ENCODE data around the gene C10orf71.
A peak's percentile ranks its signal among the peaks of the same experiment; 100 is the strongest.

C10orf71 gene

DNA sequence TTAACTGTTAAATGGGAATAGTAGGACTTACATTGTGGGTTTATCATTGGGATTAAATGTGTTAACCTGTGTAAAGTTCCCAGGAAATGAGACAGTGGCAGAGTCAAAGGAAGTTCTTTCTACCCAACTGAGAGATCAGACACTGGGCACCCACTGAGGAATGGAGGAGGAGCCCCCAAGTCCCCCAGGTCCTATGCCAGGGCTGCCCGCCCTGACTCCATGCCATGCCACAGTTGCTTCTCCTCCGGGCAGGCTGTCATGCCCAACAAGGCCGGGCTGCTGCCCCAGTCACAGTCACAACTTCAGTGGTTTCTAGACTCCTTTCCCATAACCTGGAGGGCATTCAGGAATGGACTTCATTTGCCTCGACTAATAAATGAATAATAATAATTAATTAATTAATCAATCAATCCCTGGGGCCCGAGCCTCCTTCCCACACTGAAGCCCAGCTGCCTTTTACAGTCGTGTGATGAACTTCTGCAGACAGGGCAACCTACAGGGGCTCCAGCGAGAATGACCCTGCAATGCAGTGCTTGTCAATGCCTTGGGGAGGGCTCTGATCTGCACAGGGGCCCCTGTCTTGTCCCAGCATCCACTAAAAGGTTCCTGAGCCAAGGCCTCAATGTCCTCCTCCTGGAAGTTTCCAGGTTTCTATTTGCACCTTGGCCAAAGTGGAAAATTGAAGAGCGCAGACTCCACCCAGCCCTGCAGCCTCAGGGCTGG lies 64.5 kb downstream of the C10orf71 start:
- no peak for DNase-seq

DNA sequence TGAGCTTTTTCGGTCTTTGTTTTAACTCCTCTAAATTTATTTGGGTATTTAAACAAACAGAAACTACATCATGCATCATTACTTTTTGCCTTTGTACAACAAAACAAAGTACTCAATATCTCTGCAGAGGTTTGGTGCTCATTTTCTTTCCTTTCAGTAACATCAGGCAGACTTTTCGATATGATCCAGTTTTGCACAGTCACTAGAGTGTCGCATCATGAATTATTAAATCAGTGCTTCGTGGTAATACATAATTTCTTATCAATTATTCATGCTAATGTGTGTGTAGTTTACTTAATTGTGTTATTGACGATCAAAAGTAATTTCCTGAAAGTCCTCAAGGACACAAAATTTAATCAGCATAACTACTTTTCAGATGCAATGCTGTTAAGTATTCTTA lies 65.1 kb downstream of the C10orf71 start:
- peak; percentile 12 for DNase-seq

DNA sequence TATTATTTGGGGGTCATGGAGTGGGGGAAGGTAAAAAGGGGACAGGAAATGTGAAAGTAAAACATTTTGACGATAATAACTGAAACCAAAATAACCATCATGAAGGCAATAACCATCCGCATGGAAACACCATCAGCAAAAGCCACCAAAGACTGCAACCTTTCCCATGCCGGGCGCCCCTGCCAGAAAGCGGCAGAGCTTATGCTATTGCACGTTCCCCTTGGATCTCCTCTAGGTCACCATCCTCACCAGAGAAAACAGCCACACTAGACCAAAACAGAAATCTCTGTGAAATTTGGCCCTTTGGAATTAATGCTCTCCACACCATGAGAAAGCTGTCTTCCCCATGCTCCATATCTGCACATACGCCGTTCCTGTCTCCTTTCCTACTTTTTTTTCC lies 65.8 kb downstream of the C10orf71 start:
- no peak for DNase-seq

DNA sequence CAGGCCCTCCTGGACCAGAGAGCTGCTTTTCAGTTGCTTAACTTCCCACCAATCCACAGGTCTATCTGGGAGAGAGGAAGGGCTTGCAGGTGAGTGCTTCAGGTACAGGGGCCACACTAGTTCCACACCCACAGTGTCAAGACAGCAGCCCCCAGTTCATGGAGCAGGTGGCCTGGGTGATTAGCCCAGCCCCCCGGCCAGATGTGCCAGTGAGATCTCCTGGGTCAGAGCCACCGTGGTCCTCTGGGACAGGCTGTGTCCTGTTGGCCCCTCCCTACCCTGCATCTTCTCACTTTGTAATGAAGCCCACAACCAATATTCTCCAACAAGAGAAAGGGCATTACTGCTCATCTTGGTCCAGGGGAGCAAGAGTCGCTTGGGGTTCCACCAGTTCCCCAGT lies 66.3 kb downstream of the C10orf71 start:
- DNase-seq: no peak

DNA sequence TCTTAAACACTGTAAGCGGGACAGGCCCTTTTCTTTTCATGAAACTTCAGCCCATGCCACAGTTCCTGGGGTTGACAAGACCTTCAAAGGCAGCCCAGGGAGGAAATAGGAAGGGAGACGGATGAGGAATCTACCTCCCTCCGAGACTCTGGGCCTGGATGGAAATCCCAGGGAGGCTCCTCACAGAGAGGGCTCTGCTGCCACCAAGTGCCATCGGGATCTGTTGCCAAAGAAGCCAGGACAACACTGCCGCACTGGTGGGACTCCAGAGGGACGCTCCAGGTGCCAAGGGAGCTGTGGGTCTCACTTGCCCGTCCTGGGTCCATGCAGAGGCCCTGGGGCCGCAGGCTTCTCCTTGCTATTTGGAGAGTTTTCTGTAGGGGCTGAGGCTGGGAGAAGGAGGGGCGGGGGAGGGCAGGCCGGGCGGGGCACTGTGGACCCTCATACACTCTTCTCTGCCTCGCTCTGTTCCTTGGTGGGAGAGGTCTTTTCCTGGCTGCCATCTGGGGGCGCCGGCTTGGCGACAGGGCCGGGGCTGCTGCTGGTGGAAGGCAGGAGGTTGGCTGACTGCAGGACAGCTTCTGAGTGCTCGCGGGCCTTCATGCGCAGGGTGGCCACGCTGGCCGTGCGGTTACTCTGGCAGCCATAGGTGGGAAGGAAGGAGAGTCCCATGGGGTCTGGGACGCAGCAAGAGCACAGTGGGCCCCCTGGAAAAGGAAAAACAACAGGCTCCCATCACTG lies 66.9 kb downstream of the C10orf71 start:
- DNase-seq: no peak

DNA sequence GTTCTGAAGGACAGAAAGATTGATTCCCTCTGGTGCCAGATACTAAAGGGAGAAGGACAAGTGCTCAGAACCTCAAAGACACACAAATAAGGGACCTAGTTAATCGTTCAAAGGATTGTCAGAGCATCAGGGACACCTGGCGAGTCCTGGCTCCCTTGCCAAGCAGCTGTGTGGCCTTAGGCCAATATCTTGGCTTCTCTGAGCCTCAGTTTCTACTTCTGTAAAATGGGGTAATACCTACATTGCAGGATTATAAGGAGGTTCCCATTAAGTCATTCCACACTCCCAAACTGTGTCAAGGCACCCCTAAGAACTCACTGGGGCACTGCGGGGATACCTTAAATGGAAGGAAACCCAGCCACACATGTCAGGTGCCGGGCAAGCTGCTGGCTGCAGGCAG lies 67.5 kb downstream of the C10orf71 start:
- no peak for DNase-seq

DNA sequence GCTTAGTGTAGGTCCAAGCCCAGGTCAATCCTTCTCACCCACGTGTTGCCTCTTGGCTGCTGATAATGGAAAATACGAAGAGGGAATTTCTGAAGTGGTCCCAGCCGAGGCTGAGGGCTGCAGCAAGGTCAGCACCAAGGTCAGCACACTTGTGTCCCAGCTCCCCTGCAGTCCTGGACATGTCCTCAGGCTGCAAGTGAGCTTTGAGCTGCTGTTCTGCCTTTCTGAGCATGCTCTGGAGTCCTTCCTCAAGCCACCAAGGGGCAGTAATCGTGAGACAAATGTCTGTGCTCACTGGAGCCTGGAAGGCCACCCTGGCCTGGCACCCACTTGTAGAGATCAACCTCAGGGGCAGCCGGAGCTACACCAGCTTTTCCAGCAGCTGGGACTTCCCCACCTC lies 68.6 kb downstream of the C10orf71 start:
- DNase-seq: no peak

DNA sequence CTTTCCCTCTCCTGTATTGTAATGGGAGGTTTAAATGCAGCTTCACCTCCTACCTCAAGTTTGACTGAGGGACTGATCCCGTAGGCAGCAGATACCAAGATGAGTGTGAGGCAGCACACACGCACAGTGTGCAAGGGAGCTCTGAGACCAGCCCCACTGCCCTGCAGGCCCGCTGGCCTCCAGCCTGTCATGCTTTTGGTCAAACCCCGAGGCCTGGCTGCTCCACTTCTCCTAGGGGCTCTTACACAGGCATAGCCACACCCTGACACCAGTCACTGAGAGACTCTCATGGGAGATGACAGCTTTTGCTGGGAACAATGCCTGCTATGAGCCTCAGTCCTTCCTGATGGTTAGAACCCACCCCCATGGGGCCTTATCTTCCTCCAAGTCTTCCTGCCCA lies 69.3 kb downstream of the C10orf71 start:
- DNase-seq: no peak

DNA sequence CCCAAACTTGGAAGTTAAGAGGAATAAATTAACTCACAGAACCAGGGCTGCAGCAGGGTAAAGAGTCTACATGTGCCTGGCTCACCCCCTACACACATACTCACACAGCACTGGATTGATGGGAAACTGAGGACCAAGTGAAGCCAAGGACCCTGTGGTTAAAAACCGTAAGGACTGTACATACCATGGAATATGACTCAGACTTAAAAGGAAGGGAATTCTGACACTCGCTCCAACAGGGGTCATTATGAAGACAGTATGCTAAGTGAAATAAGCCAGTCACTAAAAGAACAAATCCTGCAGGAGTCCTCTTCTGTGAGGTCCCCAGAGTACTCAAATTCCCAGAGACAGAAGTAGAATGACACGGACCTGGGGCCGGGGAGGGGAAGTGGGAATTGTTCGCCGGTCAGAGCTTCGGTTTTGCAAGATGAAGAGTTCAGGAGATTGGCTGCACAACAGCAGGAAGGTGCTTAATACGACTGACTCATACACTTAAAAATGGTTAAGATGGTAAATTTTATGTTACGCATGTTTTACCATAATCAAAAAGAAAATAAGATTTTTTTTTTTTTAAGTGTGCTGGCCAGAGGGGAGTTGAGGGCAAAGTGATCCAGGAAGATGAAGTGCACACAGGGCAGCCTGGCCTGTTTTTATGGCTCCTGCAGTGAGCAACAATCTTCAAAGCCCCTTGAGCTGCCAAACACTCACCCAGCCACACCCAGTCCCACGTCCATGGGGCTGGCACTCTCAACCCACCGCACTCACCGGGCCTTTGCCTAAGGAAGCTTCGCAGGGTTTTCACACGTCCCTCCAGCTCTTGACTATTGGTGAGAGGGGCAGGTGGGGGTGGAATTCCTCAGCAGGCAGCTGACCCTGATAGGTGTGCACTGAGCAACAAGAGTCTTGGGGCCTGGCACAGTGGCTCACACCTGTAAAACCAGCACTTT lies 70.5 kb downstream of the C10orf71 start:
- DNase-seq: no peak

DNA sequence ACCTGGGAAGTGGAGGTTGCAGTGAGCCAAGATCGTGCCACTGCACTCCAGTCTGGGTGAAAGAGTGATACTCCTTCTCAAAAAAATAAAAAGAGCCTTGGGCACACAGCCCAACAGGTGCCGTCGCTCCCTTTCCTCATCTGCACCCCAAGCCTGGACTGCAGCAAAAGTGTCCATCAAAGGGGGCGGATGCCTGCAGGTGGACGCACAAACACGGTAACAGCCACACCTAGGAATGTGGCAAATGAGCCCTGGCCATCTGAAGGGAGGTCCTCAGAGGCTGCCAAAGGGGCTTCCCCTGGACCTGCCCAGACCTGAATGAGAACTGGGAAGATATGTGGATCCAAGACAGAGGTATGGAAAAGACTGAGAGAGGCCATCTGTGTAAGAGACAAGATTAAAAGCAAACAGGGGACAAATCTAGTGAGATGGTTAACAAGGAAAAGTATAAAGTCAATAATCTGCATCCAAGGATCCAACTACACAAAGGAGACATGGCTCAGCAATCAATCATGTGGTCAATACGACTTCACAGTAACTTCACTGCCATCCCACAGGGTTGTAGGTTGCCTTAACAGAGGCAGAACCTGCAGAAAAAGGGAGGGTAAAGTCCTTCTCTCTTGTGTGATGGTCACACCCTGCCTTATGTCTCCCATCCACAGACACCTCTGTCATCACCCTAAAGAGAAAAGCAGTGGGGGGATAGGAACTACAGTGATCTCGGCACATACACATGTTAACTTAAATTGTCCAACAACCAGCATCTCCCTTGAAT lies 71.5 kb downstream of the C10orf71 start:
- DNase-seq: no peak

DNA sequence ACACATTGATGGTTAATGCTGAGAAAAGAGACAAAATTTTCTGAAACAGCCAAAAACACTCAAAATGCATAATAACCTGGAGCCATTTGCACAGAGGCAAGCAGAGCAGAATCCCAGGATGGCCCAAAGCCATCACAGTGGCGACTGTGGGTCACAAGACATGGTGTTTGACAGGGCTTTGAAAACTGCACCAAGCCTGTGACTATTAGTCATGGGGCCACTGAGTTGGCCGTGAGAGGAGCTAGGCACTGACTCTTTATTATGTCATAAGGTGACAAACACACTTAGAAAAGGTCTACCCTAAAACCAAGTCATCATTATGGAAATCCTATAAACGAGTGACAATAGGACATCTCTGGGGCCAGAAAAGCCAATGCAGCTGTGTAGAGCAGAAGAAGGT lies 73.0 kb downstream of the C10orf71 start:
- DNase-seq: no peak

DNA sequence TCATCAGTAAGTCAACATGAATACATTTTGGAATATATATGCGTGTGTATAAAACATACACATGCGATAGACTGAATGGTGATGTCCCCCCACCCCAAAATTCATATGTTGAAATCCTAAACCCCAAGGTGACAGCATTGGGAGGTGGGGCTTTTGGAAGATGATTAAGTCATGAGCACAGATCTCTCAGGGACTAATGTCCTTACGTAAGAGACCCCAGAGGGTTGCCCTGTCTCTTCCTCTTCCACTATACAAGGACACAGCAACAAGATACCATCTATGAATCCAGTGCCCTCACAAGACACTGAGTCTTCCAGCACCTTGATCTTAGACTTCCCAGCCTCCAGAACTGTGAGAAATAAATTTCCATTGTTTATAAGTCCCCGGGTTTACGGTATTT lies 74.4 kb downstream of the C10orf71 start:
- DNase-seq: no peak

DNA sequence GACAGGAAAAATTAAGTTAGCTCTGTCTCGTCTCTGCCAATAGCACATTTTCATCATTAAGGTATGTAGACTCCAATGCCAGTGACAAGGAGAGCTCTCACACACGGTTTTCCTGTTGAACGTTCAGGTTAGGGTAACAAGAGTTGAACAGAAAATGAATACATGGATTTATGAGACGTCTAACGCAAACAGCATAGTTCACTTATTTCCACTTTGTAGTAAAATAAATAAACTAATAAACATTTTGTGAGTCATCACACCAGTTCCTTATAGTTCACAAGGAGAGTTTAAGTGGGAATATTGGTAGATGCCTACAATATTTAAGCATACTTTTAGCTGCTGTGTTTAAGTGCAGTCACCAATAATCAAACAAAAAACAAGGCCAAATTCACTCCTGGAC lies 75.8 kb downstream of the C10orf71 start:
- no peak for DNase-seq

DNA sequence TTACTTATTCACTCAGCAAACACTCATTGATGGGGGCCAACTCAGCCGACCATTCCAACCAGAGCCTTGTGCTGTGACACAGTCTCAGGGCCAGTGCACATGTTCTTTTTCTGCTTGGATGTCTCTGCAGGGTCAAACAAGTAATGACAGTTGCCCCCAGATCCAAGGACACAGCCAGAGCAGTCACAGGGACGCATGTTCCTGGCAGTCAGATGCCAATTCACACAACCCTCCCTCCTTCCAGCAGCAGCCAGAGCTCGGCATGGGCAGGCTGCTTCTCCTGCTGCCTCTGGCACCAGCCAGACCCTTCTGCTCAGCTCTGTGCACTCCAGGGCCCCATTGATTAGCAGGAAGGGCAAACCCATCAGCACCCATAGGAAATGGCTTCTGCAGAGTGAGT lies 76.6 kb downstream of the C10orf71 start:
- no peak for DNase-seq
